GM19023 (cell line): ENCODE results near the gene KRT82.

Experiments used
- ATAC-seq: cut with Tn5 transposase; IDR thresholded peaks from one replicate; pipeline ENCODE4 v1.9.1; 2021; ENCODE audit warnings: mild to moderate bottlenecking, moderate library complexity; ENCODE audit not compliant: unreplicated experiment

The KRT82 gene

DNA sequence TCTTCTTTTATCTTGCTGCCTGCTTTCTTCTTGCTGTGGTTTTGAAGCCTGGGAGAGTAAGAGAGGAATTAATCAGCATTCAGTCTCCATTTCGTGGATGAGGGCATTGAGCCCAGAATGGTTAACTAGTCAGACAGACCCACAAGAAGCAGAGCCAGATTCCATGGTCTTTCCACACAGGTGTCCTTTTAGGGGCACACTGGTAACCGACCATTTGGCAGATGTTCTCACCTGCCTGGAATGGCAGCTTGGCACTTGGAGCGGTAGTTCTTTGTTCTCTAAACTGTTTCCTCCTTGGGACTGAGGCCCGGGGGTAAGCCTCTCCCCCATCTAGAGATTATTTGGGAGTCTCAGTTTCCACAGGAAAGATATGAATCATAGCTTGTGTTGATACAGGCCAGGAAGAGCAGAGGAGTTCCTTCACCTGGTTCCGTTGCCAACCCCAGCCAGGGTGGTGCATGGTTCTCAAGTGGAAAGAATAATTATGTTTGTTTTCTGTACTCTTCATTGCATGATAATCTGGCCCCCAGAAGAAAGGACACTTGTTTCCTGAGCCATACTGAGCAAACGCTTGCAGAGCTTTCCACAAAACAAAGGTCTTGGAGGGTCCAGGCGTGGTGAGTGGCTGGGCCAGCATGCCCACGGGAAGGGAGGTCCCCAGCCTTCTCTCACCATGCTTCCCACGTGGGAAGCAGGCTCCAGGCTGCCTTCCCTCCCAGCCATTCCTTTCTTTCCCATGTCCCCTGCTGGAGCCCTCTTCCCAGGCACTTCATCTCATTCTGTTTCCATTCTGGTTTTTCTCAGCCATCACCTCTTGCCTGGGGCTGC lies 30.1 kb upstream of the KRT82 start:
- ATAC-seq = no peak

DNA sequence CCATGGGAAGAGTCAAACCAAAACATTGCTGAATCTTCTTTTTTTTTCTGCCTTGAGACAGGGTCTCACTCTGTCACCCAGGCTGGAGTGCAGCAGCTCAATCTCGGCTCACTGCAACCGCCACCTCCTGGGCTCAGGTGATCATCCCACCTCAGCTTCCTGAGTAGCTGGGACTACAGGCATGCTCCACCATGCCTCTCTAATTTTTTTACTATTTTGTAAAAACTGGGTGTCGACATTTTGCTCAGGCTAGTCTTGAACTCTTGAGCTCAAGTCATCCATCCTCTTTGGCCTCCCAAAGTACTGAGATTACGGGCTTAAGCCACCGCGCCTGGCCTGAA lies 29.5 kb upstream of the KRT82 start:
- ATAC-seq = no peak

DNA sequence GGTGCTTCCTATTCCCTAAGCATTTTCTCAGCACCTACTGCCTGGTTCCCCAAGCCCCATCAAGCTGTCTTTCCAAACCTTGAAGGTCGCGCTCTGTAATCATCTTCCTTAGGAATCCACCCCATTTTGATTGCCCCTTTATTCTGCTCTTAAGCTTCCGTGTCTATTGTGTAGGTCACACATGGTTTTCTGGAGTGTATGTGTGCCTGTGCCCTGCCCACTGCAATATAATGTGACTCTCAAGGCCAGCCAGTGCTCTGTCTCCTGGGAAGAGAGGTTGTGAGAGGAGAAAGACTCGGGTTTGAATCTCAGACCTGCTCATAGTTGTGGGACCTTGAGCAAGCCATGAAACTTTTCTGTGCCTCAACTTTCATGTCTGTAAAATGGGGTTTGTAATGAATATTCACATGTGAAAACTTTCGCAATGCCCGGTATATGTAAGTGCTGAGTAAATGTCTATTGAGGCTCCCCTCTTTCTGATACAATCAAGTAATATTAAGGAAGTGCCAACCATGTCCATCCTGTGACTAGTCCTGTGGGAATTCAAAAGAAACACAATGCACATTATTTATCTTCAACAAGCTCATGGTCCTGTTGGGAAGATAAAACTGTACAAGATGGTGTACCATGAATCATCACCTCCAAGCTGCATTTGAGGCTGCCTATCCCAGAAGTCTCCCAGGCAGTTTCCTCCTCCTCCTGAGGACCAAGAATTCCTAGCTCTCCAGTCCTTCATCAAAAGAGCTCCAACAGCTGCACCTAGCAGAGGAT lies 28.8 kb upstream of the KRT82 start:
- no peak for ATAC-seq

DNA sequence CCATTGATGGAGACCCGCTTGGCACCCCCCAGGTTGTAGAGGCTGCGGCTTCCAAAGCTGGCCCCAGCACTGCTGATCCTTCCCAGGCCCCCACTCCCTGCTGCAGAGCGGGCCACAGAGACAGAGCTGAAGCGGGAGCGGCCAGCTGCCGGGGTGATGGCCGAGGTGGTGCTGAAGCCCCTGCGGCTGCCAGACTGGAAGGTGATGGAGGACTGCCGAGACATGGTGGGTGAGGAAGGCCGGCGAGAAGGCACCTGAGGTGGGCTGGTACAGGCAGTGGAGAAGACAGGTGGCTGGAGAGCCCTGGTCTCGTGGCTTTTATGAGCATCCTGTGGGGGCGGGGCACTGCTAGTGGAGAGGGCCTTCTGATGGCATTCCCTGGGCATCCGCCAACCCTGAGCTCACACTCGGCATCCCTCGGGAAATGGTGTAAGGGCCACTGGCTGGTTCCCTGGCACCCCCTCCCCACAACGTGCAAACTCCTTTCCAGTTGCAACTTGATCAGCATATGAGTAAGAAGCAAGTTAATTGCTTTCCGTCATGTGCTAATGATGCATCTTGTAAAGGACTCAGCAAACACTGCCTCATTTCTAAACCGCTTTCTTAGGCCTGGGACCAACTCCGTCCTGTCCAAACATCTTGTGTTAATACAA lies 28.1 kb upstream of the KRT82 start, which contains the start of gene KRT75:
Gene KRT75, minus strand, starts transcription at position 291 of the 653 bp plus-strand sequence. Its CDS starts 67 bp downstream, at position 224.
- no peak for ATAC-seq

DNA sequence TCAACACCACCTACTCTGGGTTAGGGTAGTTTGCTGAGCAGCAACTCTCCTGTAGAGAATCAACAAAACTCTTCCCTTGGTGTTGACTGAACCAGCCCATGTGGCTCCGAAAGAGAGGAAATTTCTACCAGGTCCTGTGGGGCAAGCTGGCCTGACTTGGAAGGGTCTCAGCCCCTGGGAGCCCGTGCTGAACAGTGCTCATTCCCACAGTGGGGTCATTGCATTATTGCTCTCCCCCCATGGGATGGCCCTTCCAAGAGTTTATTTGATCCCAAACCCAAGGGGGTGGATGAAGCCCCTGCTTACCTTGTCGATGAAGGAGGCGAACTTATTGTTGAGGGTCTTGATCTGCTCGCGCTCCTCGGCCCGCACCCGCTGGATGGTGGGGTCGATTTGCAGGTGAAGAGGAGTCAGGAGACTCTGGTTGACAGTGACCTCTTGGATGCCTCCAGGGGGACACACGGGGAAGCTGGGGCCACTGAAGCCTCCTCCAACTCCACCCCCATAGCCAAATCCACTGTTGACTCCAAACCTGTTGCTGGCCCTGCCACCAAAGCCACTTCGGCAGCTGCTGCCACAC lies 27.5 kb upstream of the KRT82 start:
- ATAC-seq = no peak

DNA sequence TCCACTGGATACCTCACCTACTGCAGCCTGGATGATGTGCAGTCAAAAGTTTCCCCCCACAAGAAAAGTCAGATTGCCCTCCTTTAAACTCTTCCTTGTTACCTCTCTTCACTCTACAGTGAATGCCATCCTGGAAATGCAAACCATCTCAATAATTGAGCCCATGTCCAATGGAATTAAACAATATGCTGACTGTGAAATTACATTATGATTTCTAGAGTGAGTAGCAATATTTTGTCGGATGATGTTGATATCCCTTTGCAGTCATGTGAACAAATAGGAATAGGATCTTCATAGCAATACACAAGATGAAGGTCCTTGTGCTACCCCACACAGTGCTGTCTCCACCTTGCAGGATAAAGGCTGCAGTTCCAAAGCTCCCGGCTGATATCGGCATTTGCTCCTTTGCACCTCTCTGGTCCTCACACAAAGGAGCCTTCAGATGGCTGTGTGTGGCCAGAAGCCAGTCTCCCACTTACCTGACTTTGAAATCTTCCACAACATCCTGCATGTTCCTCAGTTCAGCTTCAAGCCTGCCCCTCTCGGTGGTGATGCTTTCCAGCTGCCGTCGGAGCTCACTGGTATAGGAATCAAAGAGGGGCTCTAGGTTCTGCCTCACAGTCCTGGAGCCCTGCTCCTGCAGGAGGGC lies 26.5 kb upstream of the KRT82 start:
- no peak for ATAC-seq

DNA sequence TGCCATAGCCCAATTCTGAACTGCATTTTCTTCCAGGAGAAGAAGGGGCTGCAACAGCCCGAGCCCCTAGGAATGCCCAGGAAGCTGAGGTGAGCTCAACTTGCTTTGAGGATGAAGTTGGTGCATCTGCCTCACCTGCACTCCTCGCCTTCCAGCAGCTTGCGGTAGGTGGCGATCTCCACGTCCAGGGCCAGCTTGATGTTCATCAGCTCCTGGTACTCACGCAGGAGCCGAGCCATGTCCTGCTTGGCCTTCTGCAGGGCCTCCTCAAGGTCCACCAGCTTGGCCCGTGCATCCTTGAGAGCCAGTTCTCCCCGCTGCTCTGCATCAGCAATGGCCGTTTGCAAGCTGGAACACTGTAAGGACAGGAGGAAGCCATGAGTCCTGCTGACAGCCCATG lies 22.0 kb upstream of the KRT82 start:
- ATAC-seq = no peak

DNA sequence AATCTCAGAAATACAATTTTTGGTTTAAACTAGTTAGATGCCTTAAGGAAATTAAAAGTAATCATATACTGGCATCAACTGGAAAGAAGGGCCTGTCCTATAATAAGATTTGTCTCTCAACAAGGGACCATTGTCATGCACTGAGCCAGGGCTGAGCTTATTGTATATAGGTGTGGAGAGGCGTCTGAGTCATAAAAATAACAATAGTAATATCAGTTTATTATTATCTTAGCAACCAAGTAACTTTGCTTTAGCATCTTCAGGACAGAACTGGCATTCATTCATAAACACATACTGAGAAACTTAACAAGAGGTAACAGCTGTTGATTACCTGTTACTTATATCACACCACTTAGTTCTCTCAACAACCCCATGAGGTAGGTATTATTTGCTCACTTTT lies 20.9 kb upstream of the KRT82 start:
- no peak for ATAC-seq

DNA sequence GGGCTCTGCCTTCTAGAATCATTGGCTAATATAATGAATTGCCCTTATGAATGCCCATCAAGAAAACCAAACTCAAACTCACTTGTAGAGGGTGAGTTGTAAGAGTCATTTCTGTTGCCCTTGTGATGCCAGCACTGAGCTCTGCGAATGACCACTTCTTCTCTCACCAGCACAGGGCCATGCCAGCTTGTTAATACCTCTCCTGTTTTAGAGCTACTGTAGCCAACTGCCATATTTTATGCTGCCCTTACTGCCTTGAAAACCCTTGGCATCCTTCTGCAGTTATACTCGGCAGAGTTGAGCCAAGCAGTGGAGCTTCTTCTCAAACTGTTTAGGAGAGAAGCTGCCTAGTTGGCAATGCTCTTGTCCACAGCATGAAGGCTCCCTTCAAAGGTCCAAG lies 19.9 kb upstream of the KRT82 start:
- ATAC-seq = no peak

DNA sequence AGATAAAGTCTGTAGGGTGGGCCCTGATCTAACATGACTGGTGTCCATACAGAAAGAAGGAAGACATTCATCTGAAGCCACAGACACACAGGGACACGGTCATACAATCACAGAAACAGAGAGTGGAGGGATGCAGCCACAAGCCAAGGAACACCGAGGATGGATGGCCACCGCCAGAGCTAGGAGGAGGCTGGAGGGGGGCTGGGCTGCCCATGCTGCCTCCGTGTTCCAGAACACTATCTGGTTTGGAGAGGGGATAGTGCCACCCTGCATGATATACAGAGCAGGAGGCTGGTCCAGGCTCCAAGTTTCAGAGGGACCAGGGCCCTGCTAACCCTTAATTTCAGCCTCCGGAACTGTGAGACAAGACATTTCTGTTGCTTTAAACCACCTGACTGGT lies 19.3 kb upstream of the KRT82 start:
- ATAC-seq = no peak

DNA sequence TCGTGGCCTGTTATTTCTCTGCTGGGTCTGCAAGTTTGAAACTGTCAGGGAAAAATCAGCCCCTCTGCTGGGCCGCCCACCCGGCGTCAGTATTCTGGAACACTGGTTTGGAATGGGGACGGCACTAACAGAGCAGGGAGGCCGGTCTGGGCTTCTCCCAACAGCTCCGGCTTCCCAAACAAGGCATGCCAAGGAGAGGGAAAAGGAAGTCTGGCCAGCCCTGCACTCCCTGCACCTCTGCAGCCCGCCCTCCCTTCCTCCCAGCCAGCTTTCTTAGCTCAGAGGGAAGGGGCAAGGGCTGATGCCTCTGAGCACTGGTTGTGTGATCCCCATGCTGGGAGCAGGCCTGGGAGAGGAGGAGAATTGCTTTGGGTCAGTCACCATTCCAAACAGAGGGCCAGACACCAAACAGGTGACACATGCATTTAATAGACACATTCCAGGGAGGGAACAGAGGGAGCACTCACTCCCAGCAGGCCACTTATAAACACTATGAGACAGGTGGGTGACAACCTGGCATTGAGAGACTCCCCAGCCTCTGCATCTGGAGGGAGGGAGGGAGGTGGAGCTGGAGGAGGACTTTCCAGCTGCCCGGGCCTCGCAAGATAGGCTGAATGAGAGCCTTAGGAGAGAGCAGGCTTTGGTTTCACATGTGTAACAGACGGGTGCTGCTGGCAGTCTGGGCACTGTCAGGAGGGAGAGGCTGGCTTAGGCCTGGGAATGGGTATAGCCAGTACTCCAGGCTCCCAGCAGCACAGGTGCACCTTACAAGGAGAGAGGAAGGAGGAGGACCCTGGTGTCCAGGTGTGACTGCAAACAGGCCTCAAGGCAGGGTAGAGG lies 17.7 kb upstream of the KRT82 start:
- ATAC-seq = no peak

DNA sequence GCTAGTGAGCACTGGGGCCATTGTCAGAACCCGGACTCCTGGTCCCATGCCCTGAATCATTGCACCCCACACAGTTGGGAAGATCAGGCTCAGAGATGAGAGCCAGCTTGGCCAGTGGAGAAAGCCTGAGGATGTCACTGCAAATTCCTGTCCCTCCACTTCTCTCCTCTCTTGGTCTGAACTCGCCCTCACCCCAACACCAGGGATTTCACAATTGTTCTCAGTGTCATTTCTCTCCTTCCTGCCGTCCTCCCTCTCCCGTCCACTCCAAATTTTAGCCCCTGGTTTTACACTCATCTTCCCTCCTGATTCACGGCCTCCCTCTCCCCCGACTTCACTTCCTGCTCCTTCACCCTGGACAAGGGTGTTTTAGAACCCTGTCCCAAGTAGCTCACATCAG lies 16.9 kb upstream of the KRT82 start:
- no peak for ATAC-seq

DNA sequence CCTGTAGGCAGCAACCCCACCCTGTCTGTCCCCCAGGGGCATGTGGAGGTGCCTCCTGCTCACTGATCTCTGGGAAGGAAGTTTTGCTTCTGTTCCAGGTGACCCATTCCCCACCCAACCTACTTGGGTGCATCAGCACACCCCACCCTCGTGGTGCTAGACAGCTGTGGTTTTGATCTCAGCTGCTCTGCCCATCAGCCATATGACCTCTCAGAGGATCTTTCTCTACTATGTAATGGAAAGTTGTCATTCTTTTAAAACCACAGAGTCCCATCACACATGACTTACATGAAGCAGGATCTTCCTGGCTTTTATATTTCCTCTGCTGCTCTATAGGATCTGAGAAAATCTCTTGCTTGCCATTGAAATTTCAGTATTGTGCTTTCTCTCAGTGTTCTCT lies 13.5 kb upstream of the KRT82 start:
- no peak for ATAC-seq

DNA sequence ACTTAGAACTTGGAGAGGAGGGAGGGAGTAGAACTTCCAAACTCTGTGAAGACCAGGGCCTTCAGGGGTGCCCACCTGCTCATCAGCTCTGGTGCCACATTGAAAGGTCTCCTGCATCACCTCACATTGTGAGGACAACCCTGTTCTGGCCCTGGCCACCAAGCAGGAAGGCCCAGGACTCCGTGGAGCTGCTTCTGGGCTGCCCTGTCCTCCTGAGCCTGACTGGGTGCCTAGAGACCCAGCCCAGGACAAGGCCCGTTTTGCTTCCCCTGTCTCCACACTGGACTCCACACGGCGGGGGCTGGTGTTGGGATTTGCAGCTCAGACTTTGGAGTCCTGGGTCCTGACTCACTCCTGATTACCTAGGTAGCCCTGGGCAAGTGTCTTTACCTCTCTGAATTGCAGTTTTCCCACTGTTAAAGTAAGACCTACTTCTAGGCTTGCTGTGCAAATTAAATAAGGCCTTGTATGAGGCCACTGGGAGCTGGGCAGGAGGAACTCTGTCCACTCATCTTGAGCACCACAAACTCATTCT lies 12.5 kb upstream of the KRT82 start:
- ATAC-seq = no peak

DNA sequence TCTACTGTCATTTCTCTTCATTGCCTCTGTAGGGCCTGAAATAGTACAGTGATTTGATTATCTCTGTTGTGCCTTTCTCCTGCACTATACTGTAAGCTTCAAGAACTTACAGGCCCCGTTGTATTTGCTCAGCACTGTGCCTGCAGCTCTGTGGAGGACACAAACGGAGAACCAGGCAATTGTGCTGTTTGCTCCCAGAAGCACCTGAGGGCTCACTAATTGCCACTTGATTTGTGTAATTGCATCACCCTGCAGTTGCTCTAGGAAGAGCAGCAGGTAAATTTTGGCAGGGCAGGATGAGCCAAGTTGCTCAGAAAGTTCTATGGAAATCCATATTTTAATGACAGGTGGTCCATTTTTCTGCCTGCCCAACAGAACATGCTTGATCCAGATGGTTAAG lies 11.6 kb upstream of the KRT82 start:
- no peak for ATAC-seq

DNA sequence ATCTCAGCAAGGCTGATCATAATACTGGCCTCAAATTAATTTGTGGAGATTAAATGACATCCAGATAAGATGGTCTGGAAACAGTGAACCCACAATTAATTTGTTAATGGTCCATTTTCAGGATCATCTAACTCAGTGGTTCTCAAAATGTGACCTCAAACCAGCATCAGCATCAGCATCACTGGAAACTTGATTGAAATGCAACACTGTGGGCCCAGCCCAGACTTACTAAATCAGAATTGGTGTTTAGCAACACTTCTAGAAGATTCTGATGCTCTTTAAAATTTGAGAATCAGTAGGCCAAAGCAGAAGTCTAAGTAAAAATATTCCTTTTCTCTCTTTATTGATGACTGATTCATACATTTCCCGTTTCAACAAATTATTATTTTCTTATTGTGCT lies 10.7 kb upstream of the KRT82 start:
- ATAC-seq = no peak

DNA sequence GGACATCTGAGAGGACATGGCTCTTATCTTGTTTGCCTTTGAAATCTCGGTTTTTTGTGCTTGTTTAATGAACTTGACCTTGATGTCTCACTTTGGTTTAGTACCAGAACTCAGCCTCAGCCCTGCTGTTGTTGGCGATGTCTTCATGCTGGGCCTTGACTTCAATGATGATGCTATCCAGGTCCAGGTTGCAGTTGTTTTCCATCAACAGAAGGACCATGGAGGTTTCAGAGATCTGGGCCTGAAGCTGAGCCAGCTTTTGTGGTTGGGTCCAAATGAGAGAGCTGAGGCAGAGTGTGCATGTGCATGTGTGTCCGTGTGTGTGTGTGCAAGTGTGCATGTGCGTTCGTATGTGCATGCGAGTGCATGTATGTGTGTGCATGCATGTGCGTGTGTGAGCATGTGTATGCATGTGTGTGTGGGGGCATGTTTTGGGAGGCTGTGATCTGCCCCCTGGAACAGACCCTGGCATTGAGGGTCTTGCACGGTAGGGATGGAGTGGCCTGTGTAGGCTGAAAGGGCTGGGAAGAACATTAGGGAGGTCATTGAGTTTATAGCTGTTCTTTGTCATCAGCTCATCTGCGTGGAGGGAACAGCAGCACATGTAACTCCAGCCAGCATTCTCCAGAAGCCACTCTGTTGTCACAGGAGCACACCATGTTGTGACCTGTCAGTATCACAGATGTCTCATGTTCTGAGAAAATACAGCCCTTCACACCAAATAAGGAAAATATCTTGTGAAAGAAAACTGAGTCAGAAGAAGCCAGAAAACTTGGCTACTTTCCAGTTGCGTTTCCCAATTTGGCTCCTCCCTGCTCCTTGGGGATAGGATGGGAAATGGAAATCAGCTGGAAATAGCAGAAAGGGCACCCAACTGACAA lies 10.0 kb upstream of the KRT82 start:
- no peak for ATAC-seq

DNA sequence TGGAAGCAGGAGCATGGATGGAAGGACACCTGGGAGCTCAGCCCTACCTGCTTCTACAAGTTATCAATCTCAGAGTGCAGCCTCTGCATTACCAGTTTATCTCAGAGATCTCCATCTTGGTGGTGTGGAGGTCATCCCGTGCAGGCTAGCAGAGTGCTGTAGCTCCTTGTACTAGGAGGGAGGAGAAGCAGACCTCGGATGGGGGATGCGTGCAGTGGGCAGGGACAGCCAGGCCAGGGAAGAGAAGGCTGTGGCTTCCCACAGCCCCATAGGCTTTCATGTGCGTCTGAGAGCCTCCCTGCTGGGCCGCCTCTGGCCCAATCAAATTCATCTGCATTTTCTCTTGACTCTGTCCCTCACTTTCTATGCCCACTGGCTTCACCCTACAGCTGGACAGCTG lies 8.8 kb upstream of the KRT82 start:
- ATAC-seq = no peak

DNA sequence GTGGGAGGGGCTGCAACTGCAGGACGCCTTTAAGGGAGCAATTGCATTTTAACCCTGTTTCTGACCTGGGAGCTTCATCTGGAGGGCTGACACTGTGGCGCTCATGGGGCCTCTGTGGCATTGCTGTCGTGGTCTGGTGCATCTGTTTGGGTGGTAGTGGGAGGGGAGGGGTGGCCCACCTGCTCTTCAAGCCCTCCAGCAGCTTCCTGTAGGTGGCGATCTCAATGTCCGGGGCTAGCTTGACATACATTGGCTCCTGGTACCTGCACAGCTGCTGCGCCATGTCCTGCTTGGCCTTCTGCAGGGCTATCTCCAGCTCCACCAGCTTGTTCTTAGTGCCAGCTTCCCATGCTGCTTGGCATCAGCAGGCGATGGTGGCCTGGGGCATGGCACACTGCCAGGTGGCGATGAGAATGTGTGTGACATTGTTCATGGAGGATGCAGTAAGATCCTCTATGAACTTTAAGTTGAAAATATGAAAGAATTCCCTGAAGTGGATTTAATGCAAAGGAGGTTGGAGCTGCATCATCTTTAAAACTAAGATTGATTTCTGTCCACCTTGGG lies 7.7 kb upstream of the KRT82 start:
- ATAC-seq = no peak
